A204.1 (cell line): ENCODE measurements around the gene PRPSAP1.
"Not testable (repeated sequence)": the region's sequence is repeated elsewhere in the genome, so short reads cannot be mapped to it uniquely, and the experiment has no call there.

ENCODE experiments used
- FAIRE-seq: peaks from 2 replicates; lab custom pipeline; 2012; peaks lifted over from hg19 to GRCh38; lab: Jason Lieb, UNC

Gene PRPSAP1

DNA sequence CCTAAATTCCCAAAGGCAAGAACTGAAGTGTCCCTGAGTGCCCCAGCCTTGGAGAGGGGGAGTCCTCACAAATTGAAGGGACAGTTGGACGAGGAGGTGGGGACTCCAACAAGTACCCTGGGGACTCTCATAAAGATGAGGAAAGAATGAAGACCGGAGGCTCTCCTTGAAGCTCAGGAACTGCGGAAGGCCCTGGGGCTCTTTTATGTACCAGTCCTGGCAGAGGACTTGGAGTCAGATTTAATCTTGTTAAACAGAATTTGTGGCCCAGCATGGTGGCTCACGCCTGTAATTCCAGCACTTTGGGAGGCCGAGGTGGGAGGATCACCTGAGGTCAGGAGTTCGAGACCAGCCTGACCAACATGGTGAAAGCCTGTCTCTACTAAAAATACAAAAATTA lies 6.1 kb upstream of the PRPSAP1 start:
- FAIRE-seq: not testable (repeated sequence)

DNA sequence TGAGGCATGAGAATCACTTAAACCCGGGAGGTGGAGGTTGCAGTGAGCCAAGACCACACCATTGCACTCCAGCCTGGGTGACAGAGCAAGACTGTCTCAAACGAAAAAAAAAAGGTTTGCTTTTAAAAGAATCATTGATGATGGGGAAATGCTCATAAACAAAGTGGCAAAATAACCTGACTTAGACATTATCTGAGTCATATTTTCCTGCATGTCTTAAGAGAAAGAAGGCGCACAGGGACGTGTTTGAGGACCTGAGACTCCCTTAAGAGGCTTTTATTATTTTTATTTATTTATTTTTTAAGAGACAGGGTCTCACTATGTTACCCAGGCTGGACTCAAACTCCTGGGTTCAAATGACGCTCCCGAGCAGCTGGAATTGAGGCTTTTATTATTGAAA lies 5.7 kb upstream of the PRPSAP1 start:
- FAIRE-seq: no peak

DNA sequence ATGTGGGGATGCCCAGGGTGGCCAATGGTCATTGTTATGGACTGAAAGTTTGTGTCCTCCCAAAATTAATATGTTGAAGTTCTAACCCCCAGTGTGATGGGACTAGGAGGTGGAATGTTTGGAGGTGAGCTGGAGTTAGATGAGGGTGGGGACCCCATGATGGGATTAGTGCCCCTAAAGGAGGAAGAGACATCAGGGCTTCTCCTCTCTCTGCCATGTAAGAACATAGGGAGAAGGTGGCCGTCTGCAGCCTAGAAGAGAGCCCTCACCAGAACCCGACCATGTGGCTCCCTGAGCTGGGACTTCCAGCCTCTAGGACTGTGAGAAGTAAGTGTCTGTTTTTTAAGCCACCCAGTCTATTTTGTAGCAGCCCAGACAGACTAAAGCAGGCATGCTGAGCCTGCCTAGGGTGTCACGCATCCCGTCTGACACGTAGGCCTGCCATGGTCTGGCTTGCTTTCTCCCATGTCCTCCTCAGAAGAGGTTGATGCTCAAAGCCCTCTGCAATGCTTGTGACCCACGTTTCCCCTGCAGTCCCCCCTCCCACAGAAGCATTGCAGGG lies 4.0 kb upstream of the PRPSAP1 start:
- FAIRE-seq: no peak

DNA sequence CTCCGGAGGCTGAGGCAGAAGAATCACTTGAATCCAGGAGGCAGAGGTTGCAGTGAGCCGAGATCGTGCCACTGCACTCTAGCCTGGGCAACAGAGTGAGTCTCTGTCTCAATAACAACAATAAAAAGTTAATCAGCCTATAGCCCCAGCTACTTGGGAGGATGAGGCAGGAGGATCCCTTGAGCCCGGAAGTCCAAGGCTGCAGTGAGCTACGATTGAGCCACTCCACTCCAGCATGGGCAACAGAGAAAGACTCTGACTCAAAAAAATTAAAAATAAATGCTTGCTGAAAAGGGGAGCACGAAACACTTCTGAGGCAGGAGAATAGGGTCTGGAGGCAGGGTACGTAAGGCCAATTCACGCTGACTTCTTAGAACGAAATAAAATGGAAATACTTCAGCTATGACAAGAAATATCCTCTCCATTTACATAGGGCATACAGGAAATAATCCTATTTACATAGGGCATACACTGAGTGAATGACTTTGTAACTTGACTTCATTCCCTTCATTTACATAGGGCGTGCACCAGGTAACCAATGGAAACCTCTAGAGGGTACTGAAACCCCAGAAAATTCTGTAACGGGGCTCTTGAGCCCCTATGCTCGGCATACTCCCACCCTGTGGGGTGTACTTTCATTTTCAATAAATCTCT lies 3.2 kb upstream of the PRPSAP1 start:
- no peak for FAIRE-seq

DNA sequence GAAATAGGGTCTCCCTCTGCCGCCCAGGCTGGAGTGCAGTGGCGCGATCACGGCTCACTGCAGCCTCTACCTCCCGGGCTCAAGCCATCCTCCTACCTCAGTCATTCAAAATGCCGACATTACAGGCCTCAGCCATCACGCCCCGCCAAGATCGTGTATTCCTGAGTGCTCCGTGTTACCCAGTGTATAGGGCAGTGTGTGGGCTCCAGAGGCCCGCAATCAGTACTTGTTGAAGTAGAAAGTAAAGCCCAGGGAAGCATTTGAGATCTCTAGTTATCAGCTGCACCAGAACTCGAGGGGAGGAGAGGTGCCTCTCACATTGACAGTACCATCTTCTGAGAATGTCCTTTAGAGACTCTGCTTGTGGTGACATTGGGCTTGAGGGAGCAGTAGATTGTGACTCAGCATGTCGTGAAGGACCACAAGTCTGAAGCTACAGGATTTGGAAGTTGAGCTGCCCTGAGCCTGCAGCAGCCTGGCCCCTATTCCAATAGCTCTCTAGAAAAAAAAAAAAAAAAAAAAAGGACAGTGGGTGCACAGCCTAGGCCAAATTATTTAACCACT lies 1.1 kb upstream of the PRPSAP1 start:
- no peak for FAIRE-seq

DNA sequence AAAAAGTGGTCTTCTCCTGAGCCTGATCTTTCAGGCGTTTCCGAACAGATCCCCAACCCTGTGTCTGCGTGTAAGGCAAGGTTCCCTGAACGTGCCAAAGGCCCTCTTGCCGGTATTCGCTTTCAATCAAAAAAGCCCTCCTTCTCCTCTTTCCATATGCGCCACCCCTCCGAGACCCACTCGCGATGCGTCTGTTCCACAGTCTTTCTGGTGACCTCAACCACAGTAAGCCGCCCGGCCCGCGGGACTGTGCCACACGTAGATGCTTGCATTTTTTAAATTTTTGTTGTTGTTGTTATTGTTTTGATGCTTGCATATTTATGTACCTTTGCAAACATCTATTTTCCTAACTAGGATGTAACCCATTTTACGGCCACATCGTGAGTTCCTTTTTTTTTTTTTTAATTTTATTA lies 607 bp upstream of the PRPSAP1 start:
- no peak for FAIRE-seq

DNA sequence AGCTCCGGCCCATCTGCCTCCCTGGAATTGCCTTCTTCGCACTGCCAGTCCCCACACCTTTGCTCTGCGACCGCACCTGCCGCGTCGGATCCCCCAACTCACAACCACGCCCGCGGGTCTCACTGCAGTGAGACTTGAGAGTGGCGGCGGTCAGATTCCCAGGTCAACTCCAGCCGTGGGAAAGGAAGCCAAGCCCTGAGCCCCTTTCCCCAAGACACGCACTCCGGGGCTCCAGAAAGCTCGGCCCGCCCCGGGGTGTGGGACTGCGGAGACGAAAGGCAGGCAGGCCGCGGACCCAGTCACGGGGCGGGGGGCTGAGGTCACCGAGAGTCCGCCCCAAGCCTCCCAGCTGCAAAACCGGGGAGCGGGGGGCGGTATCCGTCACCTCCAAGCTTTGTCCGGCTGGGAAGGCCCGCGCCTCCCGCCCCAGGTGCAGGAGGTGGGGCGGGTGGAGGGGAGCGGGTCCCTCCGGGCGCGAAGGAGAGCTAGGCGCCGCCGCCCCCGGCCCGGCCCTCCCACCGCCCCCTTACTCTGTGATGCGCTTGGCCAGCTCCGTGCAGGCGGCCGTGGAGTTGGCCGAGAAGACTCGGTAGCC lies 615 bp downstream of the PRPSAP1 start:
- FAIRE-seq: no peak

DNA sequence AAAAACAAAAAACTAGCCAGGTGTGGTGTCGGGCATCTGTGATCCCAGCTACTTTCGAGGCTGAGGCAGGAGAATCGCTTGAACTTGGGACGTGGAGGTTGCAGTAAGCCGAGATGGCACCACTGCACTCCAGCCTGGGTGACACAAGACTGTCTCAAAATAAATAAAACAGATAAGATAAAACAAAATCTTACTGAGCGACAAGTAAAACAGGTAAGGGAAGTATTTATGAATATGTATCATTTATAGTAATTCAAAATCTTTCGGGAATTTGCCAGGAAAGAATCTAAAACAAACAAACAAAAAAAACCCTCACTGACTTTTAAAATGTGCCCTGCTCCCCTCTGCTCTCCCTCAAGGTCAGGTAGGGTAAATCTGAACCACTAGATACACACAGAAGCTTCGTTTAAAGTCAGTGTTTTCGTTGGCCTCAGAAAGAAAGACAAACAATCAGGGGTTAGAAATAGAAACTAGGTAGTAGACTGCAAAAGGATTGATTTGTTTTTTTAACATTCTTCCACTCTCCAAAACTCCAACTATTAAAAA lies 2.1 kb downstream of the PRPSAP1 start:
- no peak for FAIRE-seq

DNA sequence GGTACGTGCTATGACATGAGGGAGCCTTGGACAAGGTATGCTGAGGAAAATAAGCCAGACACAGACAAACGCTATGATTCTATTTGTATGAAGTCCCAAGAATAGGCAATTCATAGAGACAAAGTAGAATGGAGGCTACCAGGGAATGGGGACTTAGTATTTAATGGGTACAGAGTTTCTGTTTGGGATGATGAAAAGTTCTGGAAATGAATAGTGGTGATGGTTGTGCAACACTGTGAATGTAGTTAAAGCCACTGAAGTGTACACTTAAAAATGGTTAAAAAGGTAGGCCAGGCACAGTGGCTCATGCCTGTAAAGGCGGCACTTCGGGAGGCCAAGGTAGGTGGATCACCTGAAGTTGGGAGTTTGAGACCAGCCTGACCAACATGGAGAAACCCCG lies 3.3 kb downstream of the PRPSAP1 start:
- no peak for FAIRE-seq

DNA sequence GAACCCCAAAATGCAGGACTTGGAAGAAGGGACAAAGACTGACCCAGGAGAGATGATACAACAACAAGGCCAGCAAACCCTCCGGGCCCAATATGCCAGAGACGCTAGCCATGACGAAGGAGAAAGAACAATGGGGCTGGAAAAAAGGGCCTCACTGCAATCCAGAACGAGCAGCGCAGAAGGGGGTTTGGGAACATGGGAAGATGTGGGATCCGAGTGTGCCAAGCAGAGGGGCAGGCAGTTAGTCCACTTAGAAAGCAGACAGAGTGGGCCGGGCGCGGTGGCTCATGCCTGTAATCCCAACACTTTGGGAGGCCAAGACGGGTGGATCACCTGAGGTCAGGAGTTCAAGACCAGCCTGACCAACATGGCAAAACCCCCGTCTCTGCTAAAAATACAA lies 6.8 kb downstream of the PRPSAP1 start:
- not testable (repeated sequence) for FAIRE-seq

DNA sequence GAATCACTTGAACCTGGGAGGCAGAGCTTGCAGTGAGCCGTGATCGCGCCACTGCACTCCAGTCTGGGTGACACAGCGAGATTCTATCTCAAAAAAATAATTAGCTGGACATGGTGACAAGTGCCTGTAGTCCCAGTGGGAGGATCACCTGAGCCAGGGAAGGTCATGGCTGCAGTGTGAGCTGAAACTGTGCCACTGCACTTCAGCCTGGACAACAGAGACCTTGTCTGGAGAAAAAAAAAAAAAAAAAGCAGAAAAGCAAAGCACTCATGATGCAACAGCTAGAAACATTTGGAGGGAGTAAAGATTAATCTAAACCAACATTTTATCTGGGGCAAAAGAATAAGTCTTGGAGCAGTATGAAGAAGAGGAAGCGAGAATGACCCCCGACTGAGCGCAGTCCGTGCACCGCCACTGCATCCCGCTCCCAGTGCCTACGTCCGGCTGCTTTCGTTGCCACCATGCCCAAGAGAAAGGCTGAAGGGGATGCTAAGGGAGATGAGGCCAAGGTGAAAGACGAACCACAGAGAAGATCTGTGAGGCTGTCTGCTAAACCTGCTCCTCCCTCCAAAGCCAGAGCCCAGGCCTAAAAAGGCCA lies 8.2 kb downstream of the PRPSAP1 start:
- FAIRE-seq: no peak

DNA sequence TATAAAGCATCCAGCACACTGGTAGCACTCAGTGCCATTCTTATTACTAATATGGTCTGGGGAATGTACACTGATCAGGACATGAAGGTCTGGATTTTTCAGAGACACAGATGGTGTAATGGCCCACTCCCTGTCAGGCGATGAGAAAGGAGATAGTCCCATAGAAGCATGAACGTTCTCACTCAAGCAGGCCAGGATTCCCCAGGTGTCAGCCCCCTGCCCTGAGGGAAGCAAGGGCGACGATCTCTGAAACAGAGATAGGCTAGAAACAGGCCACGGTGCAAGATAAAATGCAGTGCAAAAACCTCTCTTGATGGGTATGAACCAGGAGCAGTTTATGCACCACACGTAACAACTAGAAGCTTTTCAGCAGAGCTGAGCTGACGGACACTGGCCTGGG lies 10.6 kb downstream of the PRPSAP1 start:
- no peak for FAIRE-seq

DNA sequence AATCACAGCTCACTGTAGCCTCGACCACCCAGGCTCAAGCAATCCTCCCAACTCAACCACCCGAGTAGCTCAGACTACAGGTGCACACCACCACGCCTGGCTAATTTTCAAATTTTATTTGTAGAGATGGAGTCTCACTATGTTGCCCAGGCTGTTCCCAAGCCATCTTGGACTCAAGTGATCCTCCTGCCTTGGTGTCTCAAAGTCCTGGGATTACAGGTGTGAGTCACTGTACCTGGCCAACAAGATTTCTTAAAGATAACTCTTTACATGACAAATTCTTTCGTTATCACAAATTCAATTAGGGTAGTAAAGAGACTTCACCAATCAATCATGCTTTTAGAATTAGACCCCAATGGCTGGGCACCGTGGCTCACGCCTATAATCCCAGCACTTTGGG lies 12.4 kb downstream of the PRPSAP1 start:
- FAIRE-seq: no peak

DNA sequence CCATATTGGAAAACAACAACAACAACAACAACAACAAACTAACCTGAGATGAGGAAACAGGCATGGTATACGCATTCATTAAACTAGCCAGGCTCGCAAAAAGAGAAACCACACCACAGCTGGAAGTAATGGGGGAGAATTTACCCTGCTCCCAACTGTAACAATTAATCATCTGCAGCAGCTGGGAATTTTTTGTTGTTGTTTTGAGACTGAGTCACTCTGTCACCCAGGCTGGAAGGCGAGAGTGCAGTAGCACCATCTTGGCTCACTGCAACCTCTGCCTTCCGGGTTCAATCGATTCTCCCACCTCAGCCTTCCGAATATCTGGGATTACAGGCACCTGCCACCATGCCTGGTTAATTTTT lies 16.3 kb downstream of the PRPSAP1 start:
- no peak for FAIRE-seq

DNA sequence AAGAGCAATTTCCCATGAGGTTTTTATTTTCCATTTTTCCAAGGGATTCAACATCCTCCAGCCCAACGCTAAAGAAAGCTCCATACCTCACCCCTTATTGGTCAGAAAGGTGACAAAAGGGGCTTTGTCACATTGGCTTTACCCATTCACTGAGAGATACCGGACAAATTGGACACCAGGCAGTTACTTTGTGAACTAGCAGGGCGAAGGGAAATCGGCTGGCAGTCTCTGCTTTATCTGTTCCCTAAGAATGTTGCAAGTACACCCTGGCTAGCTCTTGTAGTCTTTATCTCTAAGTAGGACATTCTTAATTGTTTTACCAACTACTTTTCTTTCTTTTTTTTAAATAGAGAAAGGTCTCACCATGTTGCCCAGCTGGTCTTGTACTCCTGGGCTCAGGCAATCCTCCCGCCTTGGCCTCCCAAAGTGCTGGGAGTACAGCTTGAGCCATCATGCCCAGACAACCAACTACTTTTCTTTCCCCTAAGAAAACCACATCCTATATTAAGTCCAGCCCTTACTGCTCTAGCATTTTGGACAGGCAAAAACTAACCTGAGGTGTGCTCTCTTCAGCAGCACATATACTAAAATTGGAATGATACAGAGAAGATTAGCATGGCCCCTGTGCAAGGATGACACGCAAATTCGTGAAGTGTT lies 16.8 kb downstream of the PRPSAP1 start:
- no peak for FAIRE-seq

DNA sequence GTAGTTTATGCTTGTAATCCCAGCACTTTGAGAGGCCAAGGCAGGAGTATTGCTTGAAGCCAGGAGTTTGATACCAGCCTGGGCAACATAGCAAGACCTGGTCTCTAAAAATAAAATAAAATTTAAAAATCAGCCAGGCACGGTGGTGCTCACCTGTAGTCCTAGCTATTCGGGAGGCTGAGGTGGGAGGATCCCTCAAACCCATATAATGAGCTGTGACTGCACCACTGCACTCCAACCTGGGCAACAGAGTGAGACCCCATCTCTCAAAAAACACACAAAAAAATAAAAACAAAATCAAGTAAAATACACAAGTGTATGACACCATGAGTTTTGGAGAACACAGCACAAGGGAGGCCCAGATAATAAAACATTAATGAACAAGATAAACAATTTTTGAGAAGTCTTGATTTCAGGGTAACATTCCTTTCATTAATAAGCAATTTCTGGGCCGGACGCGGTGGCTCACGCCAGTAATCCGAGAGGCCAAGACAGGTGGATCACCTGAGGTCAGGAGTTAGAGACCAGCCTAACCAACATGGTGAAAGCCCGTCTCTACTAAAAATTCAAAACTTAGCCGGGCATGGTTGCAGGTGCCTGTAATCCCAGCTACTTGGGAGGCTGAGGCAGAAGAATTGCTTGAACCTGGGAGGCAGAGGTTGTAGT lies 17.9 kb downstream of the PRPSAP1 start:
- no peak for FAIRE-seq

DNA sequence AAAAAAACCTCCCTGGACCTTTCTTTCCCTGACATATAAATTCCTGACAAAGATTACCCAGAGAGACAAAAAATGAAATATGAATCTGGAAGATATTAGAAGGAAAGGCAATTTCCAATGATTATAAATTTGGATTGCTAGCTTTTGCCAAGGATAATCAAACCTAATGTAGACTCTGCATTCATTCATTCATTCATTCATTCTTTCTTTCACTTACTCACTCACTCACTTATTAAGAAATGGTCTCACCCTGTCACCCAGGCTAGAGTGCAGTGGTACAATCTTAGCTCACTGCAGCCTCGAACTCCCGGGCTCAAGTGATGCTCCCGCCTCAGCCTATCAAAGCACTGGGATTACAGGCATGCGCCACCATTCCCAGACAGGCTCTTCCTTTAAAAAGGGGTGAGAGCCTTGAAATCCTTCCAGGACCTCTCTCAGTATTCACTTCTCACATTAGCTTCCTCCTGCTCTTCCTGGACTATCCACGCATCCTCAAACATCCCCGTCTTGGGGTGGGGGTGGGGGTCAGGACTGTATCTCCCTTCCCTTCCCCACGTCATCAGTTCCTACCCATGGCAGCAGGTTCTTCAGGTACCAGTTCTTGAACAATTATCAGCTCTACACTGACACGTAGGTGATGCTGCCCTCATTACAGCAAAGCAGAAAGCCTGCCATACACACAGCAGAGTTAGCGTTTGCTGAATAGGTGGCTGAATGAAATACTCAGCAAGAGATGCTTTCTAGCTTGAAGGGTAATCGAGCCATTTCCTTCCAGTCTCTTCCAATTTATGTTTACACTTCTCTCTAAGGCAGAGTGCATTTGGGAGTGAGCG lies 19.8 kb downstream of the PRPSAP1 start:
- FAIRE-seq: no peak

DNA sequence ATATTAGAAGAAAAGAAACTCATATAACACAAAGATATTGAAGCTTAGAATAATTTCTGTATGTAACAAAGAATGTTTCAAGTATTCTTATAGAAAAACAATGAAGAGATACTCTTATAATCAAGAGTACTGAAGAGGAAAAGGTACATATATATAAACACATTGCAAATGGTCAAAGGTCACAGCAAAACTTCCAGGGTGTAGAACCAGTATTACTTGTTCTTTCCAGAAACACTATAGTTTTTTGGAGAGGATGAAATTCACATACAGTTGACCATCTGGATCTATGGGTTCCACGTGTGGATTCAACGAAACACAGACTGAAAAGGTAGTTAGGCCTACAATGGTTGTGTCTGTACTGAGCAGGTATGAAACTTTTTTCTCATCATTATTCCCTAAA lies 22.6 kb downstream of the PRPSAP1 start:
- FAIRE-seq: no peak

DNA sequence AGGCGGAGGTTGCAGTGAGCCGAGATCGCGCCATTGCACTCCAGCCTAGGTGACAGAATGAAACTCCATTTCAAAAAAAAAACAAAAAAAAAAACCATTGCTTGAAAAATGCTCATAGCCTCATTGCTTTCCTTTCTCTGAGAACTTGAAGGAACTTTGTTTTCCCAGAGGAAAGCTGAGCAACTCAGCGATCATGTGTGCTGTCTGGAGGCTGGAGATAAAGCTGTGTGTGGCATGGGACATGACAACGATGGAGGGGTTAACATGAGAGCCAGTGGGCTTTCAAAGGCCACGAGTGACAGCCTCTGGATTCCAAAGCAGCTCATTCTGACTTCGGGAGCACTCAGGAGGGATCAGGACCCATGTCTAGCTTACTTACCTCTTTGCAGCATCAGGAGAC lies 24.1 kb downstream of the PRPSAP1 start:
- FAIRE-seq: no peak

DNA sequence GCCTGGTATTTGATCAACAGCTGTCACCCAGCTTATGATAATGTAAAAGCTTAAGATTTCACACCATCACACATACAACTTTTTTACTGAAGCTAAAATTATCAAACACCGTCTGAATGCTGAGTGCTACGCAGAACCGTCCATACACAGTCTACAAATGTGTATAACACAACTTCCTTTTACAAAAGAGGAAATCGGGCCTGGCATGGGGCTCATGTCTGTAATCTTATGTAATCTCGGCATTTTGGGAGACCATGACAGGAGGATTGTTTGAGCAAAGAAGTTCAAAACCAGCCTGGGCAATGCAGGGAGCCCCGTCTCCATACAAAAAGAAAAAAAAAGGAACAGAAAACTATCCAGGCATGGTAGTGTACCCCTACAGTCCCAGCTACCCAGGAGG lies 26.0 kb downstream of the PRPSAP1 start:
- FAIRE-seq: no peak

DNA sequence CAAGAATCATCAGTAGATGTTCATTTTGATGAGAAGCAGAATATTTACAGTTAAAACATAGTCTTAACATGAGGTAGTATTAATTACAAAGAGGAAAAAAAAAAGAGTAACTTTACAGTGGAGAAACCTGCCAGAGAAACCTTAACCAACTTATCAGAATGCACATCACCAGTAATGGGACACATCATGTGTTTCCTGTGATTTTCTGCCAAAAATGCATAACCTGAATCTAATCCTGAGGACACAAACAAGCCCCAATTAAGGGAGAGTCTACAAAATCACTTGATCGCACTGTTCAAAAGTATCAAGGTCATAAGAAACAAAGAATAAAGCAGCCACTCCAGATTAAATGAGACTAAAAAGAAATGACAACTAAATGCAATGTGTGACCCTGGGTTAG lies 27.4 kb downstream of the PRPSAP1 start:
- no peak for FAIRE-seq
